Esophagus mucosa (tissue), 1 donor: ENCODE measurements around the gene IGDCC3. TPM values are rescaled to one million over a fixed set of nuclear protein-coding genes. Genes with fewer than 3 reads are reported as not detected.

Source experiments
- ATAC-seq: fragments of 200-7000 bp; cut with Tn5 transposase; one replicate; pipeline ENCODE4 v1.9.1; 2020
- total RNA-seq: library from RNA; stranded (reverse); gene quantifications from one replicate; pipeline ENCODE4 v1.2.4, GENCODE V29; 2023
- donor health status: DM: yes; HTN: yes; CAD: no.

Gene IGDCC3
- total RNA-seq, 1 donor from 2014 or later, result 0.08 TPM

DNA sequence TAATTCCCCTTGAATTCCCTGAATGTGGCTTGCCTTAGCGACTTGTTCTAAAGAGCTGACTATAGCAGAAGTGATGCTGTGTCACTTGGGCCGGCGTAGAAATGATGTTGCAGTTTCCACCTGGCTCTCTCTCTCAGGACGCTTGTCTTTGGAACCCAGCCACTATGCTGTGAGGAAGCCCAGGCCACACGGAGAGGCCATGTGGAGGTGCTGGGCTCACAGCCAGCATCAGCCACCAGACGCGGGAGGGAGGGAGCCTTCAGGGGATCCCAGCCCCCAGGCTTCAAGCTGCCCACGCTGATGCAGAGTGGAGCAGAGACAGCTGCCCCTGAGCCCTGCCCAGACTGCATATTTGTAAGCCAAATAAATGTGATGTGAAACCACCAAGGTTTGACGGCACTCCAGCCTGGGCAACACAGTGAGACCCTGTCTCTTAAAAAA is 54.7 kb downstream of the IGDCC3 start:
- ATAC-seq, result no peak

DNA sequence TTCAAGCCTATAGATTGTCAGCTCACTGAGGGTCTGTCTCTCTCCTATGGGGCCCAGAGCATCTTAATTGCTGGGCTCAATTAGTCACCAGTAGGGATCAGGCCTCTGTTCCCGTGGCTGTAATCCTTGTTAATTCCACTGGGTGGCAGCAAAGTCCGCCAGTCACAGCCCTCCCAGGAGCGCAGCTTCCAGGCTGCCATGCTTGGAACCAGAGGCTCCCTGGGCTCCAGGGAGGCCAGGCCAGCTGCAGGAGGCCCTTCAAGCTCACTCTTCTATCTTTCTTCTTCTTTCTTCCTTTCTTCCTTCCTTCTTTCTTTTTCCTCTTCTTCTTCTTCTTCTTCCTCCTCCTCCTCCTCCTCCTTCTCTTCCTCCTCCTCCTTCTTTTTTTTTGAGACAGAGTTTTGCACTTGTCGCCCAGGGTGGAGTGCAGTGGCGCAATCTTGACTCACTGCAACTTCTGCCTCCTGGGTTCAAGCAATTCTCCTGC is 58.9 kb downstream of the IGDCC3 start:
- peak; percentile 96 for ATAC-seq

DNA sequence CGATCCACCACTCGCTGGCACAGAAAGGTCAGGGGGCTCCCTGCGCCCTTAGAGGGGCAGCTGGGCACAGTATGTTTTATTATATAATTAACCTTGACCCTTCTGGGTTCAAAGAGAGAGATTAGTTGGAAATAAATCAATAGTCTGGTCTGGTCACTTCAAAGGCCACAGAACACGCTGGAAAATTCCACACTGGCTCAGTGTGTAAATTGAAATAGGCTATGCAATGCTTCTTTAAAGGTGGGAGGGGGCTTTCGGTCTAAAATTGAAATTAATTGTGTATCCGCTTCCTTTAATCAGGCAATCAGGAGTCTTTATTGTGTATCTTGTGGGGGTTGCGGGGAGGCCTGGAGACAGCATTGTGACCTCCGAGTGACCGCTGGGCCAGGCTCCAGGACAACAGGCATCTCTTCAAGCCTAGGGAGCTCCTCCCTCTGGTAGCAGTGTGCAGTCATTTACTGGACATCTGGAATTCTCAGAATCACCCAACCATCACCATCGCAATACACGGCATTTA is 65.3 kb downstream of the IGDCC3 start:
- no peak for ATAC-seq

GRCh38 chr15:65311760-65312159 is 66.0 kb downstream of the IGDCC3 start:
- ATAC-seq, result no peak

DNA sequence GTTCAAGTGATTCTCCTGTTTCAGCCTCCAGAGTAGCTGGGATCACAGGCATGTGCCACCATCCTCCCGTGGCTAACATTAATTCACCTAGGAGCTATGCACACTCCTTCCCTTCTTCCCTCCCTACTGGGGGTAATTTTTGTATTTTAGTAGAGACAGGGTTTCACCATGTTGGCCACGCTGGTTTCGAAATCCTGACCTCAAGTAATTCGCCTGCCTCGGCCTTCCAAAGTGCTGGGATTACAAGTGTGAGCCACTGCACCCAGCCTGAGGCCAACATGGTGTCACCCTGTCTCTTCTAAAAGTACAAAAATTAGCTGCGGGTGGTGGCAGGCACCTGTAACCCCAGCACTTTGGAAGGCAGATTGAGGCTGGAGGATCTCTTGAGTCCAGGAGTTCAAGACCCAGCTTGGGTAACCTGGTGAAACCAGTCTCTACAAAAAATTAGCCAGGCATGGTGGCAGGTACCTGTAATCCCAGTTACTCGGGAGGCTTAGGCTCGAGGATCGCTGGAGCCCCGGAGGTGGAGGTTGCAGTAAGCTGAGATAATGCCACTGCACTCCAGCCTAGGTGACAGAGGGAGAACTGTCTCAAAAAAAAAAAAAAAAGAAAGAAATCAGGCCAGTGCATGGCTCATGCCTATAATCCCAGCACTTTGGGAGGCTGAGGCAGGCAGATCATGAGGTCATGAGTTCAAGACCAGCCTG is 67.2 kb downstream of the IGDCC3 start:
- ATAC-seq, result no peak

- ATAC-seq, result no peak
Measured at GRCh38 chr15:65309882-65310418, 67.9 kb downstream of the IGDCC3 start.

- ATAC-seq, result peak; percentile 1
Measured at GRCh38 chr15:65307978-65308377, 69.8 kb downstream of the IGDCC3 start.

- ATAC-seq, result no peak
Measured at GRCh38 chr15:65306551-65306950, 71.3 kb downstream of the IGDCC3 start.

GRCh38 chr15:65305776-65306175 is 72.0 kb downstream of the IGDCC3 start:
- no peak for ATAC-seq

DNA sequence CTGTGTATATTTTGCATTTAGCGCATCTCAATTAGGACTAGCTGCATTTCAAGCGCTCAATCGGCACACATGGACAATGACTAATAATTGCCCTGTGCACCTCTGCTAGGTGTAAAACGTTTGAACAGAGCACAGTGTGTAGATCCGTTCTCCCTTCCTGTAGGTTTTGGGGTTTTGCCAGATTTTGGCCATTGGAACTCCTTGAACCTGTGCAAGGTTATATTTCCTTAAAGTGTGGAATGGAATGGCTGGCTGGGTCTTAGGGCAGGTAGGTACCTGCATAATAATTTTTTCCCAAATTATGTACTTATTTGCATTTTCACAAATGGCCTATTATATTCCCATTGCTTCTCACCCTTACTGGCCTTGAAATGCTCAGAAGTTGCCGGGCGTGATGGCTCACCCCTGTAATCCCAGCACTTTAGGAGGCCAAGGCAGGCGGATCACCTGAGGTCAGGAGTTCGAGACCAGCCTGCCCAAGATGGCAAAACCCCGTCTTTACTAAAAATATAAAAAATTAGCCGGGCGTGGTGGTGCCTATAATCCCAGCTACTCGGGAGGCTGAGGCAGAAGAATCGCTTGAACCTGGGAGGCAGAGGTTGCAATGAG is 72.5 kb downstream of the IGDCC3 start:
- peak; percentile 52 for ATAC-seq

DNA sequence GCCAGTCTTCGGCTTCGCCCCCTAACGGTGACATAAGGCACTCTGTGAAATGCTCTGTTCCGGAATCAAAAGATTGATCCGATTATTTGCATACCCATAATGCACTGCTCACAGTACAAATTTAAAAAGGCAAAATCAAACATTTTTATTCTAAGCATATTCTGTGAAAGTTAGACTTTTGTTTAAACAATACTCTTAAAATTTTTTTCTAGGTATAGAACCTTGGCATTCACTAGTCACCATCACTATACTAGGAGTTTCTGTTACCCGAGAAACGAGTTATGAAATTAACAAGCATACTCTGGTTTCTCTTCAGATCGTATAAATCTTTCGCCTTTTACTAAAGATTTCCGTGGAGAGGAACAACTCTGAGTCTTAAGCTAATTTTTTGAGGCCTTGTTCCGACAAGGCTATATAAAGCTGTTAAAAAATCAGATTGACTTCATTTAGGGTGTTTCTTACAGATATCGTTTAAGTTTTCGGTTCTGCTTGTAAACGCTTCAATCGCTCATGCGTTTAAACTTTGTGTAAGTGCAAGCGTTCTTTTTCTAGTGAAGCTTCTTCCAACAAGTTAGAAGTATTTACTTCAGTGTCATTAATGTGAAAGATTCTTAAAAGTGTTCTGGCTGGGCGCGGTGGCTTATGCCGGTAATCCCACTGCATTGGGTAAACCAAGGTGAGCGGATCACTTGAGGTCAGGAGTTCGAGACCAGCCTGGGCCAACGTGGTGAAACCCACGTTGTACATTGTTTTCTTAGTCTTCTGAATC is 73.2 kb downstream of the IGDCC3 start, which contains the start of gene RNU5B-1:
Gene RNU5B-1, plus strand, starts transcription at position 297 of the 769 bp plus-strand sequence.
- peak; percentile 87 for ATAC-seq

GRCh38 chr15:65303687-65304380 is 74.0 kb downstream of the IGDCC3 start:
- ATAC-seq, result peak; percentile 54

- no peak for ATAC-seq
Measured at GRCh38 chr15:65302061-65302460, 75.7 kb downstream of the IGDCC3 start.

GRCh38 chr15:65300924-65301441 is 76.8 kb downstream of the IGDCC3 start:
- ATAC-seq, result no peak

DNA sequence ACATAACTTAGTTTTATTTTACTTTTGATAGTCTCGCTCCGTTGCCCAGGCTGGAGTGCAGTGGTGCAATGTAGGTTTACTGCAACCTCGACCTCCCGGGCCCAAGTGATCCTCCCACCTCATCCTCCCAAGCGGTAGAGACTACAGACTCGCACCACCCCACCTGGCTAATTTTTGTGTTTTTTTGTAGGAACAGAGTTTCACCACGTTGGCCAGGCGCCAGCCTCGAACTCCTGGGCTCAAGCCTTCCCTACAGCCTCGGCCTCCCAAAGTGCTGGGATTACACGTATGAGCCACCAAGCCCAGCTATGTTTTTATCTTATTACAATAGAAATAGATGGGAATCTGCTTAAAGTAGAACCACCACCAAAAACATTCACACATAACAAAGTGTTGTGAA is 79.1 kb downstream of the IGDCC3 start:
- ATAC-seq, result no peak

- ATAC-seq, result no peak
Measured at GRCh38 chr15:65292938-65293518, 84.8 kb downstream of the IGDCC3 start.

DNA sequence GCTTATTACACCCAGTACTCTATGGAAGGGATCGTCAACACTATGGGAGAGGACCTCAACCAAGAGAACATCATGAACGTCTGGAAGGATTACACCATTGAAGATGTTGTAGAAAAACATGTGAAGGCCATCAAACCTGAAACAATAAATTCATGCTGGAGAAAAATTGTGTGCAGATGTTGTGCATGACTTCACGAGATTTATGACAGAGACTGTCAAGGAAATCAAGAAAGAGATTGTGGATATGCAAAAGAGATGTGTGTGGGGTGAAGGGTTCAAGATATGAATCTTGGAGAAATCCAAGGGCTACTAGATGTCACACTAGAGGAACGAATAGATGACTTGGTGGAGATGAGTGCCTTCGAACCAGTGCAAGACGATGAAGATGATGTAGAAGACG is 87.6 kb downstream of the IGDCC3 start:
- ATAC-seq, result no peak

DNA sequence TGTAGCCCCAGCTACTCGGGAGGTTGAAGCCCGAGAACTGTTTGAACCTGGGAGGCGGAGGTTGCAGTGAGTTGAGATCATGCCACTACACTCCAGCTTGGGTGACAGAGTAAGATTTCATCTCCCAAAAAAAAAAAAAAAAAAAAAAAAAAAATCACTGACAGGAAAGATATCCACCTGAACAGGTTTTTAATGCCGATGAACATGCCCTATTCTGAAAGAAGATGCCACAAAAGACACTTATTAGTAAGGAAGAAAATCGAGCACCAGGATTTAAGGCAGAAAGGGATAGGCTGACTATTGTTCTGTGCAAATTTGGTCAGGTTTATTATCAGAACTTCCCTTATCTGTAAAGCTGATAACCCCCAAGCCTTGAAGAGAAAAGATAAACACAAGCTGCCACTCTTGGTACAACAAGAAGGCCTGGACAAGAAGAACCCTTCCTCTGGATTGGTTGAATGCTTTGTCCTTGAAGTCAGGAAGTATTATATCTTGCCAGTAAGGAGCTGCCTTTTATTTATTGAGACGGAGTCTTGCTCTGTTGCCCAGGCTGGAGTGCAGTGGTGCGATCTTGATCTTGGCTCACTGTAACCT is 88.4 kb downstream of the IGDCC3 start:
- ATAC-seq, result no peak

GRCh38 chr15:65287520-65287855 is 90.3 kb downstream of the IGDCC3 start:
- no peak for ATAC-seq

DNA sequence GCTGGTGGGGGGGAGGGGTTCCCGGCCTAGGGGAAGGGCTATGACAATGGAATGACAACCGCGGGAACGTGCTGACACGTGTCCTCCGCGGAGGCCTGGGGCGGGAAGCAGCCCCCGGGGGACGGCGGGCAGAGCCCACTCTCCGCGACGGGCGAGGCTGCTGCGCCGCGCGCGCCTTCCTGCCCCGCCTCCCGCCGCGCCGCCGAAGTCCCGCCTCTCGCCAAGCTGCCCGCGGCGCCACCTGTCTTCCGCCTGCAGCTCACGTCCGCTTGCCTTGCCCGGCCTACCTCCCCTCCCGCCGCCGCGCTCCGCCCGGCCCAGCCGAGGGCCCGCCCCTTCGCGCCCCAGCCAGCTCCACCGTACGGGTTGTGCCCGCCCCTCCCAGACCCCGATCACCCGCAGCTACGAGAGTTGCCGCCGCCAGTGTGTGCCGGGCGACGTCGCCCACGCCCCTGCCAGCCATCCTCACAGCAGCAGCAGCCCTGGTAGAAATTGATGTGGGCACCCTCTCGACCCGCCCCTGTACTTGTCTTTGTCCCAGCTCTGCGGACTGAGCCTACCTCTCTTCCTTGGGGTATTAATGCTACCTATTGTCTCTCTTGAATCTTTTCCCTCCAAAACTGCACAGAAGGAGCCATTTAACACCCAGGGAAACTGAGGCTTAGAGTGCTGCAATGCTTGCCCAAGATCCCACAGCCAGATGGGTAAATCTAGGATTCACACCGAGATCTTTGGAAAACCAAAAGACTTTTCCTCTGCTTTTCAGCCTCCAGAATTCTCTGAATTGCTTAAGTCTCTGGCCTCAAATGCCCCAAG is 90.9 kb downstream of the IGDCC3 start, which contains the start of gene PARP16:
Gene PARP16, minus strand, starts transcription at position 180 of the 816 bp plus-strand sequence. CDS start 457 bp downstream, outside the sequence.
- ATAC-seq, result peak; percentile 95
